Ishikawa (cell line): ENCODE results near the gene PSMF1.

Source experiments
- CEBPB ChIP-seq: IDR thresholded peaks from 2 replicates; pipeline ENCODE4 v1.6.1; 2012
- EGR1 ChIP-seq: IDR thresholded peaks from 2 replicates; pipeline ENCODE4 v1.6.1; 2012
- EP300 ChIP-seq: IDR thresholded peaks from 2 replicates; pipeline ENCODE4 v1.6.1; 2012; ENCODE audit warnings: borderline replicate concordance
- FOXM1 ChIP-seq: IDR thresholded peaks from 2 replicates; pipeline ENCODE4 v1.6.1; 2012; ENCODE audit warnings: low read depth, borderline replicate concordance
- MAX ChIP-seq: IDR thresholded peaks from 2 replicates; pipeline ENCODE4 v1.6.1; 2012
- NFIC ChIP-seq: IDR thresholded peaks from 2 replicates; pipeline ENCODE4 v1.6.1; 2012
- RAD21 ChIP-seq: IDR thresholded peaks from 2 replicates; pipeline ENCODE4 v1.6.1; 2012; ENCODE audit warnings: low read depth
- REST ChIP-seq: IDR thresholded peaks from 2 replicates; pipeline ENCODE4 v1.6.1; 2012; ENCODE audit warnings: low read depth, mild to moderate bottlenecking
- TAF1 ChIP-seq: IDR thresholded peaks from 2 replicates; pipeline ENCODE4 v1.6.1; 2012; ENCODE audit warnings: low read depth, mild to moderate bottlenecking
- TCF12 ChIP-seq: IDR thresholded peaks from 2 replicates; pipeline ENCODE4 v1.6.1; 2012; ENCODE audit warnings: low read depth
- TEAD4 ChIP-seq: IDR thresholded peaks from 2 replicates; pipeline ENCODE4 v1.6.1; 2012
- ZBTB7A ChIP-seq: IDR thresholded peaks from 2 replicates; pipeline ENCODE4 v1.6.1; 2012; ENCODE audit warnings: low read depth

GRCh38 chr20:1215386-1216170, 97.2 kb downstream of the PSMF1 start:
- no peak for TF ChIP-seq MAX
- no peak for TF ChIP-seq REST
- TF ChIP-seq EGR1: no peak
- TF ChIP-seq TEAD4: no peak
- TF ChIP-seq EP300: no peak
- TF ChIP-seq TAF1: no peak
- TF ChIP-seq RAD21: no peak
- TF ChIP-seq CEBPB: no peak
- TF ChIP-seq TCF12: no peak
- TF ChIP-seq NFIC: no peak
- no peak for TF ChIP-seq ZBTB7A
- no peak for TF ChIP-seq FOXM1
